ENCODE results near the gene RUNX3. TPM values are rescaled to one million over a fixed set of nuclear protein-coding genes. Genes with fewer than 3 reads are reported as not detected.

Gene RUNX3
- total RNA-seq, 1 experiment from 2014 or later = 0.33 TPM

- Histone ChIP-seq H3K27ac (ENCODE audit: insufficient read length, low read depth, low read length) (no peak overlapping the region), H3K9ac (ENCODE audit: extremely low read depth, insufficient read length, low read length) (no peak overlapping the region), H4K91ac (ENCODE audit: insufficient read length, low read depth, low read length) (no peak overlapping the region), H2AFZ (ENCODE audit: low read length) (no peak overlapping the region), H3K14ac (ENCODE audit: insufficient read depth, low read length) (no peak overlapping the region; the same call in 1 of the 2 replicates), H4K5ac (ENCODE audit: insufficient read length, low read depth, low read length) (no peak overlapping the region), H3K23me2 (ENCODE audit: insufficient read length, low read depth, low read length, poor library complexity, severe bottlenecking) (no peaks in the 10 kb centered on the region), H3K4me1 (ENCODE audit: insufficient read depth, low read length) (no peaks in the 10 kb centered on the region; the same call in 1 of the 2 replicates), H3T11ph (ENCODE audit: low read length) (no peak overlapping the region), H4K8ac (replicated peaks; ENCODE audit: insufficient read length, low read depth, low read length) (no peak overlapping the region), H3K56ac (ENCODE audit: insufficient read length, low read depth, low read length) (no peak overlapping the region), H3K4ac (ENCODE audit: low read depth, low read length) (no peak overlapping the region), H4K20me1 (ENCODE audit: control insufficient read depth, insufficient read depth, insufficient read length) (no peaks in the 10 kb centered on the region), H3K4me2 (ENCODE audit: insufficient read depth, insufficient read length, low read length) (no peak overlapping the region), H2BK20ac (ENCODE audit: low read depth, low read length, poor library complexity, severe bottlenecking) (no peak overlapping the region), H2BK120ac (ENCODE audit: low read depth, low read length, poor library complexity, severe bottlenecking) (no peak overlapping the region), H2BK5ac (ENCODE audit: insufficient read length, low read length) (no peak overlapping the region), H2BK15ac (ENCODE audit: low read depth, low read length) (no peak overlapping the region), H2BK12ac (ENCODE audit: insufficient read length, low read depth, low read length) (no peak overlapping the region), H3K79me2 (ENCODE audit: insufficient read depth, low read length) (no peaks in the 10 kb centered on the region), H3K18ac (ENCODE audit: insufficient read length, low read depth, low read length) (no peak overlapping the region), H3K79me1 (ENCODE audit: insufficient read depth, low read depth, low read length, poor library complexity, severe bottlenecking) (no peaks in the 10 kb centered on the region), H3K9me3 (ENCODE audit: control insufficient read depth, low read depth, low read length) (no peaks in the 10 kb centered on the region), H3K27me3 (ENCODE audit: insufficient read depth, low read length) (no peaks in the 10 kb centered on the region), H2AK5ac (ENCODE audit: insufficient read length, low read length) (no peak overlapping the region), H3K23ac (ENCODE audit: insufficient read length, low read depth, low read length) (no peak overlapping the region)
- WGBS (ENCODE audit: extremely low coverage, insufficient read length, low lambda C conversion rate) = no CpG with 5 or more reads among the region's 12 CpGs
- no peak for TF ChIP-seq CTCF (conservative IDR thresholded peaks at IDR 0.05)
- Mint-ChIP-seq H3K36me3 (ENCODE audit: insufficient read depth in 1 of 3, low read depth in 3 of 3) (no peaks in the 10 kb centered on the region), H3K27me3 (ENCODE audit: low read depth) (no peaks in the 10 kb centered on the region), H3K4me1 (peaks cover 27 to 38% of the 10 kb centered on the region in 2 experiments), H3K4me3 (no peak overlapping the region; a peak in 1 of 5 replicates), H3K27ac (0 out of 7 replicates have a peak overlapping the region, but pooled peaks of 1 of the 3 experiments have one; percentile 61), H3K9me3 (no peaks in the 10 kb centered on the region; a peak in 1 of 5 replicates)
- DNase-seq = no peak
Measured at GRCh38 chr1:24949331-24949881, 19.3 kb upstream of the RUNX3 start.

Data from H9 (cell line).